Measurements from ENCODE around the gene SETD7.

SETD7 gene

GRCh38 chr4:139594591-139595185 is 38.7 kb upstream of the SETD7 start:
- H3K4me1 ChIP-seq (ENCODE audit: control insufficient read depth, insufficient read depth, low read length): no peaks in the 10 kb centered on the region
- H3K27ac ChIP-seq (ENCODE audit: low read length): no peak overlapping the region
- no peak for DNase-seq (ENCODE audit: low read depth, low spot score)
- no peaks in the 10 kb centered on the region for H3K27me3 ChIP-seq (ENCODE audit: control insufficient read depth, insufficient read depth, low read length)
- H3K36me3 ChIP-seq (ENCODE audit: control insufficient read depth, insufficient read depth, low read length): no peaks in the 10 kb centered on the region
- no peaks in the 10 kb centered on the region for H3K9me3 ChIP-seq (ENCODE audit: control insufficient read depth, insufficient read depth, low read length)
- no CpG with 5 or more reads among the region's 5 CpGs for WGBS (ENCODE audit: insufficient coverage, insufficient read length)
- H3K4me3 ChIP-seq (ENCODE audit: low read length): no peak overlapping the region

GRCh38 chr4:139593091-139593564 is 37.1 kb upstream of the SETD7 start:
- Histone ChIP-seq H3K27me3 (ENCODE audit: control insufficient read depth, insufficient read depth, low read length) (no peaks in the 10 kb centered on the region), H3K4me3 (ENCODE audit: low read length) (no peak overlapping the region), H3K9me3 (ENCODE audit: control insufficient read depth, insufficient read depth, low read length) (no peaks in the 10 kb centered on the region), H3K27ac (ENCODE audit: low read length) (no peak overlapping the region), H3K4me1 (ENCODE audit: control insufficient read depth, insufficient read depth, low read length) (no peaks in the 10 kb centered on the region), H3K36me3 (ENCODE audit: control insufficient read depth, insufficient read depth, low read length) (no peaks in the 10 kb centered on the region)
- no peak for DNase-seq (ENCODE audit: low read depth, low spot score)
- no CpG with 5 or more reads among the region's 4 CpGs for WGBS (ENCODE audit: insufficient coverage, insufficient read length)

GRCh38 chr4:139589336-139590018 is 33.5 kb upstream of the SETD7 start:
- WGBS (ENCODE audit: insufficient coverage, insufficient read length): no CpG with 5 or more reads among the region's 1 CpG
- Histone ChIP-seq H3K4me1 (ENCODE audit: control insufficient read depth, insufficient read depth, low read length) (no peaks in the 10 kb centered on the region), H3K27me3 (ENCODE audit: control insufficient read depth, insufficient read depth, low read length) (no peaks in the 10 kb centered on the region), H3K4me3 (ENCODE audit: low read length) (no peak overlapping the region), H3K27ac (ENCODE audit: low read length) (no peak overlapping the region), H3K36me3 (ENCODE audit: control insufficient read depth, insufficient read depth, low read length) (no peaks in the 10 kb centered on the region), H3K9me3 (ENCODE audit: control insufficient read depth, insufficient read depth, low read length) (no peaks in the 10 kb centered on the region)
- DNase-seq (ENCODE audit: low read depth, low spot score): no peak

DNA sequence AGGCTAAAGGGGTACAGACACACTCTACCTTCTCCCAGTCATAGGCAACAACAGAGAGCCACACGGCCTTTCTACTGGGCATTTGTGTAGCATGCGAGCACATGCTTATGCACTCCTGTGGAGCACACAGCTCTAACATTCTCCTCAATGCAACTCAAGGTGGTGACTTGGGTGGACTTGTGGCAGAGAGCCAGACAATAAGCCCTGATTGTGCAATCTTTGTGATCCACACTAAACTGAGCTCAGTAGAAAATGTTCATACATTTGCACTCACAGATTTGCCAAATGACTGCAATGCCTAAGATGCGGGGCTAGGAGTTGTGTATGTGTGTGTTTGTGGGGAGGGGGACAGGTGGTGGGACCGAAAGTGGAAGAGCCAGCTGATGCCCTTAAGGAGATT is 31.4 kb upstream of the SETD7 start:
- Histone ChIP-seq H3K27ac (ENCODE audit: low read length) (no peak overlapping the region), H3K4me3 (ENCODE audit: low read length) (no peak overlapping the region), H3K4me1 (ENCODE audit: control insufficient read depth, insufficient read depth, low read length) (no peaks in the 10 kb centered on the region), H3K27me3 (ENCODE audit: control insufficient read depth, insufficient read depth, low read length) (no peaks in the 10 kb centered on the region), H3K9me3 (ENCODE audit: control insufficient read depth, insufficient read depth, low read length) (no peaks in the 10 kb centered on the region), H3K36me3 (ENCODE audit: control insufficient read depth, insufficient read depth, low read length) (no peaks in the 10 kb centered on the region)
- WGBS (ENCODE audit: insufficient coverage, insufficient read length): no CpG with 5 or more reads among the region's 4 CpGs
- no peak for DNase-seq (ENCODE audit: low read depth, low spot score)

- Histone ChIP-seq H3K9me3 (ENCODE audit: control insufficient read depth, insufficient read depth, low read length) (no peaks in the 10 kb centered on the region), H3K4me1 (ENCODE audit: control insufficient read depth, insufficient read depth, low read length) (no peaks in the 10 kb centered on the region), H3K4me3 (ENCODE audit: low read length) (no peak overlapping the region), H3K36me3 (ENCODE audit: control insufficient read depth, insufficient read depth, low read length) (no peaks in the 10 kb centered on the region), H3K27ac (ENCODE audit: low read length) (no peak overlapping the region), H3K27me3 (ENCODE audit: control insufficient read depth, insufficient read depth, low read length) (no peaks in the 10 kb centered on the region; the same call in 1 of the 2 replicates)
- no peak for DNase-seq (ENCODE audit: low read depth, low spot score)
- no CpG with 5 or more reads among the region's 4 CpGs for WGBS (ENCODE audit: insufficient coverage, insufficient read length)
Observed at GRCh38 chr4:139585473-139585872, 29.5 kb upstream of the SETD7 start.

DNA sequence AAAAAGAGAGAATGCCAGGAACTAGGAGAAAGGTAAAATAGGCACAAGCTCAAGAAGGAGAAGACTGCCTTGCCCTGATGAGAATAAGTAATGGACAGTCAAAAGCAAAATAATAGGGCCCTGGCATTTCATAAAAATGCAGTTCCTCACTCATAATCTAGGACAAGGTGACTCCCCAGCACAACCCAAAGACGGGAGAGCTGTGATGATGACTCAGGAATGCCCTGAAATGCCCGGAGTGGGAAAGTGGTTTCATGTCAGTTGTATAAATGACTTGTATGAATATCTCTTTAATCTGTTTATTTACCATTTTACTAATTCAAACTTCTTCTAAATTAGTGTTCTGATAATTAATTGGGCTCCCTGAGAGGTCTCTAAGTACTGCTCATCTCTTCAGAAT is 28.8 kb upstream of the SETD7 start:
- no peak for DNase-seq (ENCODE audit: low read depth, low spot score)
- no peaks in the 10 kb centered on the region for H3K4me1 ChIP-seq (ENCODE audit: control insufficient read depth, insufficient read depth, low read length)
- H3K27me3 ChIP-seq (ENCODE audit: control insufficient read depth, insufficient read depth, low read length): peaks cover 2% of the 10 kb centered on the region; the same call in 1 of the 2 replicates
- H3K36me3 ChIP-seq (ENCODE audit: control insufficient read depth, insufficient read depth, low read length): no peaks in the 10 kb centered on the region
- H3K27ac ChIP-seq (ENCODE audit: low read length): no peak overlapping the region
- no peaks in the 10 kb centered on the region for H3K9me3 ChIP-seq (ENCODE audit: control insufficient read depth, insufficient read depth, low read length)
- WGBS (ENCODE audit: insufficient coverage, insufficient read length): no CpG with 5 or more reads among the region's 2 CpGs
- H3K4me3 ChIP-seq (ENCODE audit: low read length): no peak overlapping the region

DNA sequence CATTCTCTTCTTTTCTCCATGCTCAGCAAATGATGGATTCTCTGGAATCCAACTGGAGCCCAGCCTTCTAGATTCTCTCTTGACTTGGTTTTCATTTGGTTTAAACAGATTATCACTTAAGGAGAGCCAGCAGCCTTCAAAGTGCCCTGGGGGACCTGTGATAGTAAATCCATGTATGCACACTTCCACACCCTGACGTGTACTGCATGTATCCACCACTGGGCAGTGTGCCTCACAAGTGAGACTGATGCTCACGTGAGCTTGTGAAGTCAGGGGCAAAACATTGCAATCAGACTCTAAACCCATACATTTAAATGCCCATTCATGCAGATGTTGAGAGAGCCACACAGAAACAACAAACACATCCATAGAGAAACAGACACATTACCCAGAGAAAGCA is 28.0 kb upstream of the SETD7 start:
- Histone ChIP-seq H3K27me3 (ENCODE audit: control insufficient read depth, insufficient read depth, low read length) (peaks cover 2% of the 10 kb centered on the region; the same call in 1 of the 2 replicates), H3K9me3 (ENCODE audit: control insufficient read depth, insufficient read depth, low read length) (no peaks in the 10 kb centered on the region), H3K4me1 (ENCODE audit: control insufficient read depth, insufficient read depth, low read length) (no peaks in the 10 kb centered on the region), H3K36me3 (ENCODE audit: control insufficient read depth, insufficient read depth, low read length) (no peaks in the 10 kb centered on the region), H3K4me3 (ENCODE audit: low read length) (no peak overlapping the region), H3K27ac (ENCODE audit: low read length) (no peak overlapping the region)
- no CpG with 5 or more reads among the region's 2 CpGs for WGBS (ENCODE audit: insufficient coverage, insufficient read length)
- no peak for DNase-seq (ENCODE audit: low read depth, low spot score)

DNA sequence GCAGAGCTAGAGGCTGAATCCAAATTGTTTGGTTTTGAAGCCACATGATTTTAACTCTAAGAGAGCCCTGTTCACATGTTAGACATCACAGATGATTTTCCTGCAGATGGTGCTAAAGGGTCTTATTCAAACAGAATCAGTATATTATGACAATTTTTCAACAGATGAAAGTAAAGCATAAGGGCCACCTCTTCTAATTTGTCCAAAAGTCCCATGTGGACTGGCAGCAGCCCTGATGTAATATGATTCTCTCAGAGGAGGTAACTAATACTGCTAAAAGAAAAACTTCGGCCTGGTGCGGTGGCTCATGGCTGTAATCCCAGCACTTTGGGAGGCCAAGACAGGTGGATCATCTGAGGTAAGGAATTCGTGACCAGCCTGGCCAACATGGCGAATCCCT is 26.0 kb upstream of the SETD7 start:
- Histone ChIP-seq H3K4me1 (ENCODE audit: control insufficient read depth, insufficient read depth, low read length) (no peaks in the 10 kb centered on the region), H3K4me3 (ENCODE audit: low read length) (no peak overlapping the region), H3K9me3 (ENCODE audit: control insufficient read depth, insufficient read depth, low read length) (no peaks in the 10 kb centered on the region), H3K36me3 (ENCODE audit: control insufficient read depth, insufficient read depth, low read length) (no peaks in the 10 kb centered on the region), H3K27ac (ENCODE audit: low read length) (no peak overlapping the region), H3K27me3 (ENCODE audit: control insufficient read depth, insufficient read depth, low read length) (peaks cover 3% of the 10 kb centered on the region; the same call in 1 of the 2 replicates)
- no CpG with 5 or more reads among the region's 4 CpGs for WGBS (ENCODE audit: insufficient coverage, insufficient read length)
- DNase-seq (ENCODE audit: low read depth, low spot score): no peak

- no peak overlapping the region for H3K4me3 ChIP-seq (ENCODE audit: low read length)
- no peaks in the 10 kb centered on the region for H3K4me1 ChIP-seq (ENCODE audit: control insufficient read depth, insufficient read depth, low read length)
- H3K27ac ChIP-seq (ENCODE audit: low read length): no peak overlapping the region
- WGBS (ENCODE audit: insufficient coverage, insufficient read length): no CpG with 5 or more reads among the region's 8 CpGs
- no peak for DNase-seq (ENCODE audit: low read depth, low spot score)
- no peaks in the 10 kb centered on the region for H3K9me3 ChIP-seq (ENCODE audit: control insufficient read depth, insufficient read depth, low read length)
- H3K27me3 ChIP-seq (ENCODE audit: control insufficient read depth, insufficient read depth, low read length): peaks cover 3% of the 10 kb centered on the region; the same call in 1 of the 2 replicates
- no peaks in the 10 kb centered on the region for H3K36me3 ChIP-seq (ENCODE audit: control insufficient read depth, insufficient read depth, low read length)
Observed at GRCh38 chr4:139581096-139581495, 25.1 kb upstream of the SETD7 start.

- Histone ChIP-seq H3K36me3 (ENCODE audit: control insufficient read depth, insufficient read depth, low read length) (no peaks in the 10 kb centered on the region), H3K4me1 (ENCODE audit: control insufficient read depth, insufficient read depth, low read length) (no peaks in the 10 kb centered on the region), H3K4me3 (ENCODE audit: low read length) (no peak overlapping the region), H3K27me3 (ENCODE audit: control insufficient read depth, insufficient read depth, low read length) (peaks cover 3% of the 10 kb centered on the region; the same call in 1 of the 2 replicates), H3K9me3 (ENCODE audit: control insufficient read depth, insufficient read depth, low read length) (no peaks in the 10 kb centered on the region), H3K27ac (ENCODE audit: low read length) (no peak overlapping the region)
- DNase-seq (ENCODE audit: low read depth, low spot score): no peak
- WGBS (ENCODE audit: insufficient coverage, insufficient read length): no CpG with 5 or more reads among the region's 5 CpGs
Observed at GRCh38 chr4:139576219-139576618, 20.2 kb upstream of the SETD7 start.

DNA sequence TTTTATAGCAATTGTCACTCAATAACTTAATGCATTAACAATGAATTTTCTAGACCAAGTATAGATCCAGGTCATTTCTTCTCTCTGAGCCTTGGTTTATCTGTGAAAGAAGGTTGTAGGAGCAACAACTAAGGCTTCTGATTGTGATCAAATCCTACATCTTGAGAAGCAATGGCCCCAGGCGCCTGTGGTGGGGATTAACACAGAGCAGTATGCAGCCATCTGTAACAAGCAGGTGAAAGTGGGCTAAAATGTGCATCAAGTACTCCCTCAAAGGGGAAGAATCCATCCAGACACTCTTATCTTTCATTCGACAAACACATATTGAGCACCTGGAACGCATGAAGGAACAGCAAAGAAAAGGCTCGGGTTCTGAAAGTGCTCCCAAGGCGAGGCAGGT is 19.1 kb upstream of the SETD7 start:
- no peaks in the 10 kb centered on the region for H3K4me1 ChIP-seq (ENCODE audit: control insufficient read depth, insufficient read depth, low read length)
- DNase-seq (ENCODE audit: low read depth, low spot score): no peak
- no peaks in the 10 kb centered on the region for H3K36me3 ChIP-seq (ENCODE audit: control insufficient read depth, insufficient read depth, low read length)
- no peaks in the 10 kb centered on the region for H3K9me3 ChIP-seq (ENCODE audit: control insufficient read depth, insufficient read depth, low read length)
- H3K4me3 ChIP-seq (ENCODE audit: low read length): no peak overlapping the region
- no CpG with 5 or more reads among the region's 5 CpGs for WGBS (ENCODE audit: insufficient coverage, insufficient read length)
- H3K27me3 ChIP-seq (ENCODE audit: control insufficient read depth, insufficient read depth, low read length): peaks cover 2% of the 10 kb centered on the region; the same call in 1 of the 2 replicates
- no peak overlapping the region for H3K27ac ChIP-seq (ENCODE audit: low read length)
